HepG2 (cell line): Measurements from ENCODE around the gene RIOK2. TPM values are rescaled to one million over a fixed set of nuclear protein-coding genes. Genes with fewer than 3 reads are reported as not detected.

ENCODE experiments used
- ATAC-seq: fragments of 200-7000 bp; cut with Tn5 transposase; 3 replicates; pipeline ENCODE4 v1.9.1; 2020; ENCODE audit warnings: mild to moderate bottlenecking, moderate library complexity
- BruUV-seq: library from RNA; stranded (reverse); fragments of 400-500 nt; replicated peaks from 2 replicates; lab custom pipeline; 2021; lab: Mats Ljungman, UMichigan
- CTCF ChIA-PET: fragments of 300-600 bp; formaldehyde crosslinking; extraction: SDS; loops from one replicate; lab custom pipeline; 2021; ENCODE audit warnings: low total read pairs, inconsistent platforms, low intra/inter-chr PET ratio; lab: Yijun Ruan, JAX
- POLR2A ChIA-PET: fragments of 350-600 bp; sonication (Branson Sonifier 250); formaldehyde crosslinking; loops from one replicate; lab custom pipeline; 2020; ENCODE audit warnings: antibody characterized with exemption, inconsistent platforms; lab: Yijun Ruan, JAX
- DNase-seq: peaks from one replicate; pipeline ENCODE4 v3.0.0-alpha.2; 2015; ENCODE audit warnings: low spot score
- FAIRE-seq: peaks from 3 replicates; lab custom pipeline; 2011; peaks lifted over from hg19 to GRCh38; lab: Jason Lieb, UNC
- H2AFZ ChIP-seq: one replicate; pipeline ENCODE4 v1.6.1; 2011; ENCODE audit warnings: low read length, inconsistent platforms
- H3K27ac ChIP-seq: fragments of 300-600 bp; 3 replicates; pipeline ENCODE4 v1.8.0; 2011; ENCODE audit warnings: mixed run types, mild to moderate bottlenecking, mixed read lengths, low read length, inconsistent platforms; ENCODE audit not compliant: insufficient read depth; ENCODE audit errors: extremely low read length
- H3K27me3 ChIP-seq, 2 experiments: fragments of 200-600 bp in 1 of 2; 2 replicates in 1 of 2; 3 replicates in 1 of 2; pipeline versions ENCODE4 v1.6.0 to v1.8.0; 2011; ENCODE audit warnings: low read length in 2 of 2, mild to moderate bottlenecking in 2 of 2, moderate library complexity in 2 of 2, inconsistent platforms in 1 of 2; ENCODE audit not compliant: insufficient read depth in 2 of 2, control insufficient read depth in 1 of 2
- H3K36me3 ChIP-seq, 2 experiments: fragments of 200-600 bp in 1 of 2; replicated peaks in 1 of 2; 2 replicates in 1 of 2; 3 replicates in 1 of 2; pipeline versions ENCODE4 v1.5.1 to v1.8.0; 2011; ENCODE audit warnings: low read length in 2 of 2, inconsistent platforms in 1 of 2; ENCODE audit not compliant: insufficient read depth in 2 of 2, control insufficient read depth in 1 of 2
- H3K4me1 ChIP-seq: 2 replicates; pipeline ENCODE4 v1.5.1; 2012; ENCODE audit warnings: low read length, inconsistent platforms; ENCODE audit not compliant: insufficient read depth
- H3K4me2 ChIP-seq: 2 replicates; pipeline ENCODE4 v1.6.0; 2011; ENCODE audit warnings: low read depth, low read length, inconsistent platforms
- H3K4me3 ChIP-seq, 3 experiments: fragments of 200-600 bp in 1 of 3; sonication (generic), shearing (Covaris generic) in 1 of 3; replicated peaks in 1 of 3; 2 replicates each; pipeline ENCODE4 v1.5.1; 2011 to 2016; ENCODE audit warnings: low read length in 3 of 3, inconsistent platforms in 2 of 3, low read depth in 2 of 3, mild to moderate bottlenecking in 2 of 3, control low read depth in 1 of 3, mixed read lengths in 1 of 3; ENCODE audit not compliant: insufficient read depth in 1 of 3
- H3K79me2 ChIP-seq: one replicate; pipeline ENCODE4 v1.6.1; 2011; ENCODE audit warnings: low read length, inconsistent platforms; ENCODE audit not compliant: insufficient read depth
- H3K9ac ChIP-seq: 2 replicates; pipeline ENCODE4 v1.6.0; 2011; ENCODE audit warnings: mild to moderate bottlenecking, low read depth, low read length, inconsistent platforms; ENCODE audit not compliant: insufficient read depth
- H3K9me3 ChIP-seq: 2 replicates; pipeline ENCODE4 v1.5.1; 2012; ENCODE audit warnings: mild to moderate bottlenecking, low read length
- H4K20me1 ChIP-seq: 2 replicates; pipeline ENCODE4 v1.6.0; 2011; ENCODE audit warnings: inconsistent platforms, mild to moderate bottlenecking, low read length, moderate library complexity; ENCODE audit not compliant: insufficient read depth
- MYNN ChIP-seq: sonication (generic); formaldehyde crosslinking; IDR thresholded peaks from 2 replicates; pipeline ENCODE4 v1.4.0; 2020; ENCODE audit warnings: mild to moderate bottlenecking, low read depth, missing genetic modification reagents
- SMAD3 ChIP-seq: sonication (generic); formaldehyde crosslinking; IDR thresholded peaks from 2 replicates; pipeline ENCODE4 v1.4.0; 2020; ENCODE audit warnings: missing genetic modification reagents
- TARDBP ChIP-seq: sonication (generic); formaldehyde crosslinking; IDR thresholded peaks from 2 replicates; pipeline ENCODE4 v1.8.0; 2022; ENCODE audit warnings: mild to moderate bottlenecking, missing genetic modification reagents
- ZFP36L2 ChIP-seq: sonication (generic); formaldehyde crosslinking; IDR thresholded peaks from 2 replicates; pipeline ENCODE4 v1.4.0; 2020; ENCODE audit warnings: missing genetic modification reagents
- ZNF205 ChIP-seq: IDR thresholded peaks from 2 replicates; pipeline ENCODE4 v1.6.1; 2018; ENCODE audit warnings: missing biosample characterization, missing genetic modification reagents
- ZNF350 ChIP-seq: sonication (generic); formaldehyde crosslinking; IDR thresholded peaks from 2 replicates; pipeline ENCODE4 v1.4.0; 2020; ENCODE audit warnings: mild to moderate bottlenecking, low read depth, missing genetic modification reagents, borderline replicate concordance
- WGBS: methylation state at CpG from one replicate; pipeline ENCODE4 v1.1.6; 2017; ENCODE audit warnings: low lambda C conversion rate; 5-methylcytosine and 5-hydroxymethylcytosine counted together
- in situ Hi-C: cut with HindIII; loops from 2 replicates; pipeline ENCODE4 v1.10.0; 2017; ENCODE audit warnings: low pct_unique_long_range_greater_than_20kb; ENCODE audit not compliant: extremely low pct_ligation_motif_present
- intact Hi-C: fragments of 100-400 bp; cut with micrococcal nuclease; formaldehyde crosslinking; loops from one replicate; pipeline ENCODE4 v1.10.0; 2022; ENCODE audit not compliant: unreplicated experiment
- polyA plus RNA-seq, 8 experiments: library from polyadenylated mRNA; depleted of rRNA in 3 of 8; stranded (reverse) in 7 of 8; unstranded in 1 of 8; fragments of >200 nt; fragmentation: Illumina TruSeq in 4 of 8; extraction: Trizol in 4 of 8; gene quantifications; 2 replicates each; pipeline versions ENCODE4 v1.2.1 to v1.2.3, GENCODE V29; 2011 to 2016; ENCODE audit warnings: low read depth in 4 of 8, missing spikeins in 1 of 8, mixed read lengths in 1 of 8; ENCODE audit not compliant: insufficient read depth in 1 of 8
- total RNA-seq, 5 experiments: library from RNA; depleted of rRNA; stranded (reverse); fragments of >200 nt; fragmentation: Illumina TruSeq; extraction: Trizol; gene quantifications; 2 replicates each; pipeline ENCODE4 v1.2.3, GENCODE V29; 2016; ENCODE audit warnings: low read depth in 1 of 5
- TF ChIP-seq, protein P1 (sequence below): sonication (generic); formaldehyde crosslinking; IDR thresholded peaks from 2 replicates; pipeline ENCODE4 v1.4.0; 2020; ENCODE audit warnings: missing genetic modification reagents, borderline replicate concordance
- TF ChIP-seq, protein P2 (sequence below): sonication (generic); formaldehyde crosslinking; IDR thresholded peaks from 2 replicates; pipeline ENCODE4 v1.5.1; 2020; ENCODE audit warnings: mild to moderate bottlenecking, missing genetic modification reagents
- TF ChIP-seq, protein P3 (sequence below): sonication (generic); formaldehyde crosslinking; IDR thresholded peaks from 2 replicates; pipeline ENCODE4 v1.9.0; 2021; ENCODE audit warnings: missing genetic modification reagents, borderline replicate concordance
- TF ChIP-seq, protein P4 (sequence below): sonication (generic); formaldehyde crosslinking; IDR thresholded peaks from 2 replicates; pipeline ENCODE4 v1.4.0; 2020; ENCODE audit warnings: mild to moderate bottlenecking, missing genetic modification reagents
- TF ChIP-seq, protein P5 (sequence below): sonication (generic); formaldehyde crosslinking; IDR thresholded peaks from 2 replicates; pipeline ENCODE4 v1.5.1; 2020; ENCODE audit warnings: mild to moderate bottlenecking, missing genetic modification reagents, moderate library complexity

RIOK2 gene
- total and polyA plus RNA-seq, 2 of the 13 experiments (the other 11 are each of a cell fraction or from before 2014, with no cell fraction given), result 8.1 to 46.6 TPM

DNA sequence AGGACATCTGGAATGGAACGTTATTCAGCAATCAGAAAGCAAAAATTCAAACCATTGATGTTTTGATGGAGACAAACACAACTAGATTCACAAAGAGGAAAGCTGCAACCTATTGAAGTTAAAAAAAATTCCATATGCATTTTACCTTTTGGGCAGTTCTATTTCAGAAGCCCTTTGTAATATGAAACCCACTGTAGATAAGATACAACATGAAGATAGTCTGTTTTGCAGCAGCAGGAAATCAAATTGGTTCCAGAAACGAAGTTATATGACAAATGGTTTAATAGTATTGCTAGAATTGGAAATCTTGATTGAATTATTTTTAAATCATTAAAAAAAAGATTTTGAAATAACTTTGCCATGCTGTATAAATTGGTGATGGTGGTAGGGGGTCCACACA, 41.5 kb downstream of the RIOK2 start (continued):
- TF ChIP-seq, protein P1, sequence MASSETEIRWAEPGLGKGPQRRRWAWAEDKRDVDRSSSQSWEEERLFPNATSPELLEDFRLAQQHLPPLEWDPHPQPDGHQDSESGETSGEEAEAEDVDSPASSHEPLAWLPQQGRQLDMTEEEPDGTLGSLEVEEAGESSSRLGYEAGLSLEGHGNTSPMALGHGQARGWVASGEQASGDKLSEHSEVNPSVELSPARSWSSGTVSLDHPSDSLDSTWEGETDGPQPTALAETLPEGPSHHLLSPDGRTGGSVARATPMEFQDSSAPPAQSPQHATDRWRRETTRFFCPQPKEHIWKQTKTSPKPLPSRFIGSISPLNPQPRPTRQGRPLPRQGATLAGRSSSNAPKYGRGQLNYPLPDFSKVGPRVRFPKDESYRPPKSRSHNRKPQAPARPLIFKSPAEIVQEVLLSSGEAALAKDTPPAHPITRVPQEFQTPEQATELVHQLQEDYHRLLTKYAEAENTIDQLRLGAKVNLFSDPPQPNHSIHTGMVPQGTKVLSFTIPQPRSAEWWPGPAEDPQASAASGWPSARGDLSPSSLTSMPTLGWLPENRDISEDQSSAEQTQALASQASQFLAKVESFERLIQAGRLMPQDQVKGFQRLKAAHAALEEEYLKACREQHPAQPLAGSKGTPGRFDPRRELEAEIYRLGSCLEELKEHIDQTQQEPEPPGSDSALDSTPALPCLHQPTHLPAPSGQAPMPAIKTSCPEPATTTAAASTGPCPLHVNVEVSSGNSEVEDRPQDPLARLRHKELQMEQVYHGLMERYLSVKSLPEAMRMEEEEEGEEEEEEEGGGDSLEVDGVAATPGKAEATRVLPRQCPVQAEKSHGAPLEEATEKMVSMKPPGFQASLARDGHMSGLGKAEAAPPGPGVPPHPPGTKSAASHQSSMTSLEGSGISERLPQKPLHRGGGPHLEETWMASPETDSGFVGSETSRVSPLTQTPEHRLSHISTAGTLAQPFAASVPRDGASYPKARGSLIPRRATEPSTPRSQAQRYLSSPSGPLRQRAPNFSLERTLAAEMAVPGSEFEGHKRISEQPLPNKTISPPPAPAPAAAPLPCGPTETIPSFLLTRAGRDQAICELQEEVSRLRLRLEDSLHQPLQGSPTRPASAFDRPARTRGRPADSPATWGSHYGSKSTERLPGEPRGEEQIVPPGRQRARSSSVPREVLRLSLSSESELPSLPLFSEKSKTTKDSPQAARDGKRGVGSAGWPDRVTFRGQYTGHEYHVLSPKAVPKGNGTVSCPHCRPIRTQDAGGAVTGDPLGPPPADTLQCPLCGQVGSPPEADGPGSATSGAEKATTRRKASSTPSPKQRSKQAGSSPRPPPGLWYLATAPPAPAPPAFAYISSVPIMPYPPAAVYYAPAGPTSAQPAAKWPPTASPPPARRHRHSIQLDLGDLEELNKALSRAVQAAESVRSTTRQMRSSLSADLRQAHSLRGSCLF (CRISPR knock-in tag), result no peak

DNA sequence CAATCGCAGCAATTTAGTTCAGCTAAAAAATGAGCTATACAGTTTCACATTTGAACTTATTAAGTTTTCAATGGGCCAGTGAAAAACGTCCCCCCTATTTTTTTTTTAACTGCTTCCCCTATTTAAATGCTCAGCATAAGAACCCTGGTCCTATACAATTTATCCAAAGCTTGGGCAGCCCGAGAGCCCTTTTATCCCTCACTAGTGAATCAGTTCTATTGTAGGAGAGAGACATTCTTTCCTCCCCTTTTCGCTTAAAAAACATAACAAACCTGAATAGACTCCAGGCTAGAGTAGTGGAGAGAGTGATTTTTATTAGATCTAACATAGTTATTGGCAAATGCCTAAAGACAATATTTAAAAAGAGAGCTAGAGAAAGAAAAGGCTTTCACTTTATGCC, 42.0 kb downstream of the RIOK2 start:
- no peaks in the 10 kb centered on the region; a peak in 1 of 5 replicates for H3K27me3 ChIP-seq
- ChIA-PET CTCF (no interaction called here), POLR2A (no interaction called here)
- H3K36me3 ChIP-seq, result no peaks in the 10 kb centered on the region
- BruUV-seq, result no TSS peak
- no peaks in the 10 kb centered on the region for H3K4me1 ChIP-seq
- no peak for FAIRE-seq
- no peaks in the 10 kb centered on the region for H4K20me1 ChIP-seq
- H2AFZ ChIP-seq, result no peak overlapping the region
- no peak overlapping the region for H3K4me2 ChIP-seq
- 10% methylated on average over 4 of the region's 4 CpGs for WGBS
- no peak overlapping the region for H3K27ac ChIP-seq
- intact Hi-C loops, result loop anchor here (5.0 kb wide), 2 partner anchors 99 to 274 kb away; no protein-coding TSS in a partner anchor
- in situ Hi-C loops, result no loop called here
- H3K9ac ChIP-seq, result no peak overlapping the region
- H3K9me3 ChIP-seq, result no peaks in the 10 kb centered on the region
- no peak overlapping the region for H3K4me3 ChIP-seq
- no peaks in the 10 kb centered on the region for H3K79me2 ChIP-seq
- DNase-seq, result no peak
- ATAC-seq, result no peak
- no peak for TF ChIP-seq TARDBP (CRISPR knock-in tag)
- TF ChIP-seq, protein P2, sequence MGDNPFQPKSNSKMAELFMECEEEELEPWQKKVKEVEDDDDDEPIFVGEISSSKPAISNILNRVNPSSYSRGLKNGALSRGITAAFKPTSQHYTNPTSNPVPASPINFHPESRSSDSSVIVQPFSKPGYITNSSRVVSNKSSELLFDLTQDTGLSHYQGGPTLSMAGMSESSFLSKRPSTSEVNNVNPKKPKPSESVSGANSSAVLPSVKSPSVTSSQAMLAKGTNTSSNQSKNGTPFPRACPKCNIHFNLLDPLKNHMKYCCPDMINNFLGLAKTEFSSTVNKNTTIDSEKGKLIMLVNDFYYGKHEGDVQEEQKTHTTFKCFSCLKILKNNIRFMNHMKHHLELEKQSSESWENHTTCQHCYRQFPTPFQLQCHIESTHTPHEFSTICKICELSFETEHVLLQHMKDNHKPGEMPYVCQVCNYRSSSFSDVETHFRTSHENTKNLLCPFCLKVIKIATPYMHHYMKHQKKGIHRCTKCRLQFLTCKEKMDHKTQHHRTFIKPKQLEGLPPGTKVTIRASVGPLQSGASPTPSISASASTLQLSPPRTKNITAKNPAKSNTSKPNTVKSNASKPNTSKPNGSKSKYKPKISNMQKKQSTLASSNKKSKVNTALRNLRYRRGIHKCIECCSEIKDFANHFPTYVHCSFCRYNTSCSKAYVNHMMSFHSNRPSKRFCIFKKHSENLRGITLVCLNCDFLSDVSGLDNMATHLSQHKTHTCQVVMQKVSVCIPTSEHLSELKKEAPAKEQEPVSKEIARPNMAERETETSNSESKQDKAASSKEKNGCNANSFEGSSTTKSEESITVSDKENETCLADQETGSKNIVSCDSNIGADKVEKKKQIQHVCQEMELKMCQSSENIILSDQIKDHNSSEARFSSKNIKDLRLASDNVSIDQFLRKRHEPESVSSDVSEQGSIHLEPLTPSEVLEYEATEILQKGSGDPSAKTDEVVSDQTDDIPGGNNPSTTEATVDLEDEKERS (CRISPR knock-in tag), result no peak
- no peak for TF ChIP-seq ZNF350 (CRISPR knock-in tag)
- no peak for TF ChIP-seq ZNF205 (CRISPR knock-in tag)
- TF ChIP-seq, protein P3, sequence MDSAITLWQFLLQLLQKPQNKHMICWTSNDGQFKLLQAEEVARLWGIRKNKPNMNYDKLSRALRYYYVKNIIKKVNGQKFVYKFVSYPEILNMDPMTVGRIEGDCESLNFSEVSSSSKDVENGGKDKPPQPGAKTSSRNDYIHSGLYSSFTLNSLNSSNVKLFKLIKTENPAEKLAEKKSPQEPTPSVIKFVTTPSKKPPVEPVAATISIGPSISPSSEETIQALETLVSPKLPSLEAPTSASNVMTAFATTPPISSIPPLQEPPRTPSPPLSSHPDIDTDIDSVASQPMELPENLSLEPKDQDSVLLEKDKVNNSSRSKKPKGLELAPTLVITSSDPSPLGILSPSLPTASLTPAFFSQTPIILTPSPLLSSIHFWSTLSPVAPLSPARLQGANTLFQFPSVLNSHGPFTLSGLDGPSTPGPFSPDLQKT (CRISPR knock-in tag), result no peak
- no peak for TF ChIP-seq MYNN (CRISPR knock-in tag)
- TF ChIP-seq, protein P4, sequence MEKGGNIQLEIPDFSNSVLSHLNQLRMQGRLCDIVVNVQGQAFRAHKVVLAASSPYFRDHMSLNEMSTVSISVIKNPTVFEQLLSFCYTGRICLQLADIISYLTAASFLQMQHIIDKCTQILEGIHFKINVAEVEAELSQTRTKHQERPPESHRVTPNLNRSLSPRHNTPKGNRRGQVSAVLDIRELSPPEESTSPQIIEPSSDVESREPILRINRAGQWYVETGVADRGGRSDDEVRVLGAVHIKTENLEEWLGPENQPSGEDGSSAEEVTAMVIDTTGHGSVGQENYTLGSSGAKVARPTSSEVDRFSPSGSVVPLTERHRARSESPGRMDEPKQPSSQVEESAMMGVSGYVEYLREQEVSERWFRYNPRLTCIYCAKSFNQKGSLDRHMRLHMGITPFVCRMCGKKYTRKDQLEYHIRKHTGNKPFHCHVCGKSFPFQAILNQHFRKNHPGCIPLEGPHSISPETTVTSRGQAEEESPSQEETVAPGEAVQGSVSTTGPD (CRISPR knock-in tag), result no peak
- TF ChIP-seq, protein P5, sequence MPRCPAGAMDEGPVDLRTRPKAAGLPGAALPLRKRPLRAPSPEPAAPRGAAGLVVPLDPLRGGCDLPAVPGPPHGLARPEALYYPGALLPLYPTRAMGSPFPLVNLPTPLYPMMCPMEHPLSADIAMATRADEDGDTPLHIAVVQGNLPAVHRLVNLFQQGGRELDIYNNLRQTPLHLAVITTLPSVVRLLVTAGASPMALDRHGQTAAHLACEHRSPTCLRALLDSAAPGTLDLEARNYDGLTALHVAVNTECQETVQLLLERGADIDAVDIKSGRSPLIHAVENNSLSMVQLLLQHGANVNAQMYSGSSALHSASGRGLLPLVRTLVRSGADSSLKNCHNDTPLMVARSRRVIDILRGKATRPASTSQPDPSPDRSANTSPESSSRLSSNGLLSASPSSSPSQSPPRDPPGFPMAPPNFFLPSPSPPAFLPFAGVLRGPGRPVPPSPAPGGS, result no peak
- TF ChIP-seq SMAD3 (CRISPR knock-in tag), result no peak
- no peak for TF ChIP-seq ZFP36L2
